GM12878 (cell line): ENCODE measurements around the gene CCR7. TPM values are rescaled to one million over a fixed set of nuclear protein-coding genes. Genes with fewer than 3 reads are reported as not detected.

ENCODE experiments used
- CBX3 ChIP-seq: fragments of 200-600 bp; sonication (generic); IDR thresholded peaks from 2 replicates; pipeline ENCODE4 v1.6.1; 2016; ENCODE audit warnings: low read depth, borderline replicate concordance
- MTA3 ChIP-seq: IDR thresholded peaks from 2 replicates; pipeline ENCODE4 v1.6.1; 2012; ENCODE audit warnings: low read length, inconsistent platforms, borderline replicate concordance
- MXI1 ChIP-seq: fragments of 150-350 bp; IDR thresholded peaks from 2 replicates; pipeline ENCODE4 v1.6.1; 2011; ENCODE audit warnings: low read depth, mild to moderate bottlenecking, inconsistent platforms, low read length, improper control_type of control experiment
- MYC ChIP-seq: IDR thresholded peaks from 2 replicates; pipeline ENCODE4 v1.6.1; 2011; ENCODE audit warnings: mild to moderate bottlenecking, low read length, moderate library complexity, inconsistent platforms; ENCODE audit not compliant: insufficient read depth, insufficient replicate concordance, insufficient read length, severe bottlenecking
- PAX5 ChIP-seq: IDR thresholded peaks from 2 replicates; pipeline ENCODE4 v1.6.1; 2011; ENCODE audit warnings: low read depth, low read length, borderline replicate concordance
- SRF ChIP-seq, 2 experiments: IDR thresholded peaks; 2 replicates each; pipeline ENCODE4 v1.6.1; 2011; ENCODE audit warnings: low read depth in 2 of 2, low read length in 2 of 2, mild to moderate bottlenecking in 1 of 2, moderate library complexity in 1 of 2
- polyA plus RNA-seq, 11 experiments: library from polyadenylated mRNA; depleted of rRNA in 4 of 11; unstranded in 6 of 11; stranded (reverse) in 5 of 11; fragments of >200 nt; fragmentation: Nextera tagmentation in 4 of 11; fragmentation: Illumina TruSeq in 1 of 11; extraction: Ambion mirVana in 4 of 11; extraction: Trizol in 1 of 11; gene quantifications; 1 replicate in 1 of 11; 2 replicates in 10 of 11; pipeline versions ENCODE4 v1.2.1 to v1.2.3, GENCODE V29; 2011 to 2016; ENCODE audit warnings: inconsistent platforms in 2 of 11, missing spikeins in 2 of 11, low read depth in 1 of 11
- total RNA-seq, 4 experiments: library from RNA; depleted of rRNA in 3 of 4; stranded (reverse); fragments of >200 nt in 3 of 4; fragmentation: Illumina TruSeq in 1 of 4; extraction: Trizol in 1 of 4; gene quantifications; 2 replicates each; pipeline versions ENCODE4 v1.2.1 to v1.2.3, GENCODE V29; 2013 to 2021
- TF ChIP-seq, protein P1 (sequence below): fragments of 450-650 bp; IDR thresholded peaks from 2 replicates; pipeline ENCODE4 v1.6.1; 2017; ENCODE audit warnings: mild to moderate bottlenecking, moderate library complexity
- TF ChIP-seq, protein P2 (sequence below): fragments of 450-650 bp; IDR thresholded peaks from 2 replicates; pipeline ENCODE4 v1.6.1; 2014; ENCODE audit warnings: mild to moderate bottlenecking
- TF ChIP-seq, protein P3 (sequence below): fragments of 450-650 bp; formaldehyde crosslinking; IDR thresholded peaks from 2 replicates; pipeline ENCODE4 v1.4.0; 2020; ENCODE audit warnings: mild to moderate bottlenecking, moderate library complexity

CCR7 gene
- total and polyA plus RNA-seq, 10 of the 15 experiments (the other 5 are each of a cell fraction or from before 2014, with no cell fraction given), result 131 to 1,171 (median 260) TPM

DNA sequence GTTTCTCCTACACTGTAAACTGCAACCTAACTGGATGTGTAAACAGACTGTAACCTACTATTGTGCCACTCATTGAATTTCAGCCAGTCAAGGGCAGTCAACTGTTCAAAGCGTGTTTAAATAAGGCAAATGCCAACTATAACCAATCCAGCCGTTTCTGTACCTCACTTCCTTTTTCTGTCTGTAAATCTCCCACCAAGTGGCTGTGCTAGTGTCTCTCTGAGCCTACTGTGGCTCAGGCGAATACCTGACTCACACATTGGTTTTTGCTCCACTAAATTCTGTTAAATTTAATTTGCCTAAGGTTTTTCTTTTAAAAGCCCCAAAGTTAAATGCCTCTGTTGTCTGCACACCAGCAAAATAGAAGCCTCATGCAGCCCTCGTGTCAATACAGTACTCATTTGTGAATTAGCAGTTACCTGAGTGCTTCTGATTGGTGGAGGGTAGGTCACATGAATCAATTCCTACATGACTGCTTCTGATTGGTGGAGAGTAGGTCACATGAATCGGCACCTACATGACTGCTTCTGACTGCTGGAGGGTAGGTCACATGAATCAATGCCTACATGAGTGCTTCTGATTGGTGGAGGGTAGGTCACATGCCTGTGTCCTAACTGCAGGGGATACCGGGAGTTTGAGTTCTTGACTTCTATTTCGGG is 31.1 kb upstream of the CCR7 start (continued):
- TF ChIP-seq, protein P1, sequence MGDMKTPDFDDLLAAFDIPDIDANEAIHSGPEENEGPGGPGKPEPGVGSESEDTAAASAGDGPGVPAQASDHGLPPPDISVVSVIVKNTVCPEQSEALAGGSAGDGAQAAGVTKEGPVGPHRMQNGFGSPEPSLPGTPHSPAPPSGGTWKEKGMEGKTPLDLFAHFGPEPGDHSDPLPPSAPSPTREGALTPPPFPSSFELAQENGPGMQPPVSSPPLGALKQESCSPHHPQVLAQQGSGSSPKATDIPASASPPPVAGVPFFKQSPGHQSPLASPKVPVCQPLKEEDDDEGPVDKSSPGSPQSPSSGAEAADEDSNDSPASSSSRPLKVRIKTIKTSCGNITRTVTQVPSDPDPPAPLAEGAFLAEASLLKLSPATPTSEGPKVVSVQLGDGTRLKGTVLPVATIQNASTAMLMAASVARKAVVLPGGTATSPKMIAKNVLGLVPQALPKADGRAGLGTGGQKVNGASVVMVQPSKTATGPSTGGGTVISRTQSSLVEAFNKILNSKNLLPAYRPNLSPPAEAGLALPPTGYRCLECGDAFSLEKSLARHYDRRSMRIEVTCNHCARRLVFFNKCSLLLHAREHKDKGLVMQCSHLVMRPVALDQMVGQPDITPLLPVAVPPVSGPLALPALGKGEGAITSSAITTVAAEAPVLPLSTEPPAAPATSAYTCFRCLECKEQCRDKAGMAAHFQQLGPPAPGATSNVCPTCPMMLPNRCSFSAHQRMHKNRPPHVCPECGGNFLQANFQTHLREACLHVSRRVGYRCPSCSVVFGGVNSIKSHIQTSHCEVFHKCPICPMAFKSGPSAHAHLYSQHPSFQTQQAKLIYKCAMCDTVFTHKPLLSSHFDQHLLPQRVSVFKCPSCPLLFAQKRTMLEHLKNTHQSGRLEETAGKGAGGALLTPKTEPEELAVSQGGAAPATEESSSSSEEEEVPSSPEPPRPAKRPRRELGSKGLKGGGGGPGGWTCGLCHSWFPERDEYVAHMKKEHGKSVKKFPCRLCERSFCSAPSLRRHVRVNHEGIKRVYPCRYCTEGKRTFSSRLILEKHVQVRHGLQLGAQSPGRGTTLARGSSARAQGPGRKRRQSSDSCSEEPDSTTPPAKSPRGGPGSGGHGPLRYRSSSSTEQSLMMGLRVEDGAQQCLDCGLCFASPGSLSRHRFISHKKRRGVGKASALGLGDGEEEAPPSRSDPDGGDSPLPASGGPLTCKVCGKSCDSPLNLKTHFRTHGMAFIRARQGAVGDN, result peak; percentile 98
- TF ChIP-seq, protein P2, sequence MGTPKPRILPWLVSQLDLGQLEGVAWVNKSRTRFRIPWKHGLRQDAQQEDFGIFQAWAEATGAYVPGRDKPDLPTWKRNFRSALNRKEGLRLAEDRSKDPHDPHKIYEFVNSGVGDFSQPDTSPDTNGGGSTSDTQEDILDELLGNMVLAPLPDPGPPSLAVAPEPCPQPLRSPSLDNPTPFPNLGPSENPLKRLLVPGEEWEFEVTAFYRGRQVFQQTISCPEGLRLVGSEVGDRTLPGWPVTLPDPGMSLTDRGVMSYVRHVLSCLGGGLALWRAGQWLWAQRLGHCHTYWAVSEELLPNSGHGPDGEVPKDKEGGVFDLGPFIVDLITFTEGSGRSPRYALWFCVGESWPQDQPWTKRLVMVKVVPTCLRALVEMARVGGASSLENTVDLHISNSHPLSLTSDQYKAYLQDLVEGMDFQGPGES, result no peak; the same call in 1 of the 2 replicates
- TF ChIP-seq MXI1 (peak; percentile 61; the same call in 1 of the 2 replicates), PAX5 (no peak), MTA3 (no peak), SRF (IDR thresholded peaks at IDR 0.05; ENCODE audit: low read depth in 2 of 2, low read length in 2 of 2) (no peak), CBX3 (no peak), MYC (no peak)
- TF ChIP-seq, protein P3, sequence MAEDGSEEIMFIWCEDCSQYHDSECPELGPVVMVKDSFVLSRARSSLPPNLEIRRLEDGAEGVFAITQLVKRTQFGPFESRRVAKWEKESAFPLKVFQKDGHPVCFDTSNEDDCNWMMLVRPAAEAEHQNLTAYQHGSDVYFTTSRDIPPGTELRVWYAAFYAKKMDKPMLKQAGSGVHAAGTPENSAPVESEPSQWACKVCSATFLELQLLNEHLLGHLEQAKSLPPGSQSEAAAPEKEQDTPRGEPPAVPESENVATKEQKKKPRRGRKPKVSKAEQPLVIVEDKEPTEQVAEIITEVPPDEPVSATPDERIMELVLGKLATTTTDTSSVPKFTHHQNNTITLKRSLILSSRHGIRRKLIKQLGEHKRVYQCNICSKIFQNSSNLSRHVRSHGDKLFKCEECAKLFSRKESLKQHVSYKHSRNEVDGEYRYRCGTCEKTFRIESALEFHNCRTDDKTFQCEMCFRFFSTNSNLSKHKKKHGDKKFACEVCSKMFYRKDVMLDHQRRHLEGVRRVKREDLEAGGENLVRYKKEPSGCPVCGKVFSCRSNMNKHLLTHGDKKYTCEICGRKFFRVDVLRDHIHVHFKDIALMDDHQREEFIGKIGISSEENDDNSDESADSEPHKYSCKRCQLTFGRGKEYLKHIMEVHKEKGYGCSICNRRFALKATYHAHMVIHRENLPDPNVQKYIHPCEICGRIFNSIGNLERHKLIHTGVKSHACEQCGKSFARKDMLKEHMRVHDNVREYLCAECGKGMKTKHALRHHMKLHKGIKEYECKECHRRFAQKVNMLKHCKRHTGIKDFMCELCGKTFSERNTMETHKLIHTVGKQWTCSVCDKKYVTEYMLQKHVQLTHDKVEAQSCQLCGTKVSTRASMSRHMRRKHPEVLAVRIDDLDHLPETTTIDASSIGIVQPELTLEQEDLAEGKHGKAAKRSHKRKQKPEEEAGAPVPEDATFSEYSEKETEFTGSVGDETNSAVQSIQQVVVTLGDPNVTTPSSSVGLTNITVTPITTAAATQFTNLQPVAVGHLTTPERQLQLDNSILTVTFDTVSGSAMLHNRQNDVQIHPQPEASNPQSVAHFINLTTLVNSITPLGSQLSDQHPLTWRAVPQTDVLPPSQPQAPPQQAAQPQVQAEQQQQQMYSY, result no peak
- TF ChIP-seq, all 136 proteins: peak for 28
